NCI-H2196 (cell line): ENCODE data around the gene ARHGAP32.
"Not testable (repeated sequence)": the region's sequence is repeated elsewhere in the genome, so short reads cannot be mapped to it uniquely, and the experiment has no call there.

Source experiments
- DNase-seq: peaks from one replicate; lab custom pipeline; 2025; ENCODE audit not compliant: unreplicated experiment; lab: John Stamatoyannopoulos, UW

The ARHGAP32 gene

GRCh38 chr11:128937480-128937879, 254.6 kb downstream of the ARHGAP32 start:
- DNase-seq: no peak

- no peak for DNase-seq
Observed at GRCh38 chr11:128936606-128937251, 255.4 kb downstream of the ARHGAP32 start.

- no peak for DNase-seq
Observed at GRCh38 chr11:128934926-128935325, 257.2 kb downstream of the ARHGAP32 start.

GRCh38 chr11:128934351-128934750, 257.8 kb downstream of the ARHGAP32 start:
- DNase-seq: no peak

GRCh38 chr11:128933481-128934178, 258.5 kb downstream of the ARHGAP32 start:
- no peak for DNase-seq

- no peak for DNase-seq
Observed at GRCh38 chr11:128931668-128932067, 260.5 kb downstream of the ARHGAP32 start.

GRCh38 chr11:128931066-128931465, 261.1 kb downstream of the ARHGAP32 start:
- no peak for DNase-seq

GRCh38 chr11:128929991-128930390, 262.1 kb downstream of the ARHGAP32 start:
- DNase-seq: no peak

GRCh38 chr11:128929468-128929867, 262.7 kb downstream of the ARHGAP32 start:
- DNase-seq: no peak

GRCh38 chr11:128928400-128928799, 263.7 kb downstream of the ARHGAP32 start:
- DNase-seq: no peak

GRCh38 chr11:128927683-128928336, 264.3 kb downstream of the ARHGAP32 start:
- DNase-seq: no peak

GRCh38 chr11:128927108-128927461, 265.0 kb downstream of the ARHGAP32 start:
- no peak for DNase-seq

GRCh38 chr11:128926437-128927107, 265.6 kb downstream of the ARHGAP32 start:
- no peak for DNase-seq

- DNase-seq: no peak
Observed at GRCh38 chr11:128926000-128926399, 266.1 kb downstream of the ARHGAP32 start.

GRCh38 chr11:128925250-128925600, 266.9 kb downstream of the ARHGAP32 start:
- no peak for DNase-seq

GRCh38 chr11:128924510-128925249, 267.4 kb downstream of the ARHGAP32 start:
- no peak for DNase-seq

GRCh38 chr11:128924104-128924503, 268.0 kb downstream of the ARHGAP32 start:
- DNase-seq: no peak

- no peak for DNase-seq
Observed at GRCh38 chr11:128921793-128922192, 270.3 kb downstream of the ARHGAP32 start.

- DNase-seq: no peak
Observed at GRCh38 chr11:128920666-128921065, 271.5 kb downstream of the ARHGAP32 start.

- DNase-seq: not testable (repeated sequence)
Observed at GRCh38 chr11:128919635-128920034, 272.5 kb downstream of the ARHGAP32 start.

GRCh38 chr11:128919216-128919615, 272.9 kb downstream of the ARHGAP32 start:
- no peak for DNase-seq
